Motor neuron (in vitro differentiated cells): Measurements from ENCODE around the gene ZBED2. TPM values are rescaled to one million over a fixed set of nuclear protein-coding genes. Genes with fewer than 3 reads are reported as not detected.
A peak's percentile ranks its signal among the peaks of the same experiment; 100 is the strongest.
"Not testable (repeated sequence)": the region's sequence is repeated elsewhere in the genome, so short reads cannot be mapped to it uniquely, and the experiment has no call there.

Source experiments
- ATAC-seq, 8 experiments: fragments of 200-7000 bp; cut with Tn5 transposase; replicated peaks in 6 of 8; 2 replicates each; pipeline ENCODE4 v1.8.0; 2021; ENCODE audit warnings: mild to moderate bottlenecking in 8 of 8, moderate library complexity in 8 of 8
- H3K27ac ChIP-seq, 2 donors: fragments of 250-450 bp; sonication (Bioruptor Pico); 2 replicates each; pipeline ENCODE4 v1.9.0; 2021; ENCODE audit warnings: antibody characterized with exemption in 2 of 2, mild to moderate bottlenecking in 2 of 2, moderate library complexity in 1 of 2
- H3K4me1 ChIP-seq, 2 donors: fragments of 250-450 bp; sonication (Bioruptor Pico); replicated peaks in 1 of 2; 2 replicates each; pipeline ENCODE4 v1.6.1; 2021; ENCODE audit warnings: antibody characterized with exemption in 2 of 2, mild to moderate bottlenecking in 2 of 2, moderate library complexity in 1 of 2
- H3K4me3 ChIP-seq, 5 donors: fragments of 250-450 bp; sonication (Bioruptor Pico); 2 replicates each; pipeline ENCODE4 v1.9.0; 2021; ENCODE audit warnings: antibody characterized with exemption in 5 of 5, mild to moderate bottlenecking in 5 of 5, moderate library complexity in 4 of 5
- WGBS, 10 experiments: fragments of 450-650 bp; shearing (Covaris generic); methylation state at CpG; one replicate each; pipeline ENCODE4 v1.0.0; 2022; 5-methylcytosine and 5-hydroxymethylcytosine counted together
- in situ Hi-C, 9 experiments: fragments of 400-800 bp; cut with MboI; loops; one replicate each; pipeline ENCODE4 v1.15.0; 2021; ENCODE audit warnings: low sequenced_read_pairs in 9 of 9, low pct_unique_long_range_greater_than_20kb in 2 of 9; ENCODE audit not compliant: unreplicated experiment in 9 of 9
- total RNA-seq, 8 experiments: library from RNA; unstranded; fragments of 300-600 nt; gene quantifications; 2 replicates each; pipeline versions ENCODE4 v1.2.3 to v1.2.4, GENCODE V29; 2022

The ZBED2 gene
- total RNA-seq, 8 experiments from 2014 or later = 0.13 to 0.24 (median 0.19) TPM; not detected in 4

GRCh38 chr3:111561902-111562301 lies 33.2 kb downstream of the ZBED2 start:
- H3K4me1 ChIP-seq, ATAC-seq, in situ Hi-C loops, H3K4me3 ChIP-seq, H3K27ac ChIP-seq: not testable (repeated sequence)
- 54 to 95% (median 90%) methylated on average over 3 to 5 of the region's 25 CpGs; no CpG with 5 or more reads in 7 of the 10 experiments for WGBS, 10 experiments

DNA sequence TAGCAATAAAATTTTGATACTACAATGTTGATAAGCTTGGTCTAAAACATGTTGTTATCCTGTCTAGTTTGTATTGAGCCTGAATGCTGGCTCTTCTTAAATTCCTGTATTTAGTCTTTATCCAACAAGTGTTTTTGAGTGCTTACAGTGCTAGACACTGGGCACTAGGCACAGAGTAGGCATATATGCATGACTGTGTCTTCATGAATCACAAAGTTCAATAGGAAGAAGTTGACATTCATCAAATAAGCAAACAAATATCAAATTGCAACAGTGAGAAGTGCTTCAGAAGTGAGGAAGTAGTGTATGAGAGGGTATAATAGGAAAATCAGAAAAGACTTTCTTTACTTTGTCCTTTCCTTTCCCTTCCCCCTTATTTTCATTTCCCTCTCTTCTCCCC lies 46.4 kb downstream of the ZBED2 start:
- H3K27ac ChIP-seq = no peak overlapping the region
- no peaks in the 10 kb centered on the region for H3K4me1 ChIP-seq
- H3K4me3 ChIP-seq = no peak overlapping the region
- in situ Hi-C loops = loop anchor here in 3 of 9 experiments (25.0 kb wide), 3 partner anchors 186 to 461 kb away; no protein-coding TSS in a partner anchor
- ATAC-seq = no peak

GRCh38 chr3:111548092-111548491 lies 47.1 kb downstream of the ZBED2 start:
- no peak overlapping the region for H3K4me3 ChIP-seq
- no peaks in the 10 kb centered on the region for H3K4me1 ChIP-seq
- ATAC-seq = peak in 2 of 8 experiments; percentile 27 to 30
- 22 to 100% (median 95%) methylated on average over 1 of the region's 1 CpG; no CpG with 5 or more reads in 4 of the 10 experiments for WGBS, 10 experiments
- no peak overlapping the region for H3K27ac ChIP-seq
- in situ Hi-C loops = loop anchor here in 3 of 9 experiments (25.0 kb wide), 3 partner anchors 186 to 461 kb away; no protein-coding TSS in a partner anchor

DNA sequence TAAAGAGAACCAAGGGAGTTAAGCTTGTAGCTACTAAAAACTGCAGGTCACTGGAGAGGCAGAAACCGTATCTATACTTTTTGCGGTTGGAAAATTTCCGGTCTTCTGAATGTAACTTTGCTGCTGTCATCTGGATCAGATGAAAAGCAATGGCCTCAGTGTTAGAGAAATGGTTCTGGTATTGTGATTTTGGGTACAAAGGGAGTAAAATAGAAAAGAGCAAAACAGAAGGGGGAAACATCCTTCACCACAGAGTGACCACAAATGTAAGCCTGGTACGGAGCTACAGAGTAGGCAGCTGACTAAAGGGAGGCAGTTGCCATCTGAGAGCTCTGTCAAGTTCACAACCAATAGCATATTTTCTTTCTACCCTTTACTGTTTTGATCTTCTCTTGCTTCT lies 47.5 kb downstream of the ZBED2 start:
- Histone ChIP-seq H3K4me3 (no peak overlapping the region), H3K27ac (no peak overlapping the region), H3K4me1 (no peaks in the 10 kb centered on the region)
- ATAC-seq = no peak
- in situ Hi-C loops = loop anchor here in 3 of 9 experiments (25.0 kb wide), 3 partner anchors 185 to 460 kb away; no protein-coding TSS in a partner anchor
- WGBS, 10 experiments = 53 to 95% (median 87%) methylated on average over 2 to 4 of the region's 4 CpGs; no CpG with 5 or more reads in 1 of the 10 experiments

GRCh38 chr3:111545349-111545748 lies 49.8 kb downstream of the ZBED2 start:
- no peak overlapping the region for H3K4me3 ChIP-seq
- in situ Hi-C loops = loop anchor here in 3 of 9 experiments (25.0 kb wide), 3 partner anchors 183 to 458 kb away; no protein-coding TSS in a partner anchor
- 20 to 100% (median 67%) methylated on average over 1 to 2 of the region's 2 CpGs; no CpG with 5 or more reads in 3 of the 10 experiments for WGBS, 10 experiments
- no peaks in the 10 kb centered on the region for H3K4me1 ChIP-seq
- no peak for ATAC-seq
- H3K27ac ChIP-seq = no peak overlapping the region

Other genes starting within 250 kb of the ZBED2 start
- gene CD96, start 53.1 kb downstream of the ZBED2 start, total RNA-seq = 1 to 10 TPM in 1 of 8 experiments, under 1 TPM in 4, not detected in 3; 0.09 to 2.5 (median 0.21) TPM
- 10 to 100 TPM in 3 of 8 experiments, 1 to 10 TPM in 2, under 1 TPM in 3; 0.51 to 16.0 (median 7.6) TPM for gene PLCXD2, start 79.3 kb upstream of the ZBED2 start, total RNA-seq